NCI-H345 treated with DMSO at 0.1 percent for 48 hours (cell line): Measurements from ENCODE around the gene FAM76A.
A peak's percentile ranks its signal among the peaks of the same experiment; 100 is the strongest.

Experiments used
- DNase-seq: peaks from one replicate; lab custom pipeline; 2025; ENCODE audit not compliant: unreplicated experiment; lab: John Stamatoyannopoulos, UW

The FAM76A gene

GRCh38 chr1:27719286-27720251 lies 6.2 kb upstream of the FAM76A start:
- DNase-seq = no peak

GRCh38 chr1:27724961-27725373 lies 794 bp upstream of the FAM76A start:
- DNase-seq = peak; percentile 55

DNA sequence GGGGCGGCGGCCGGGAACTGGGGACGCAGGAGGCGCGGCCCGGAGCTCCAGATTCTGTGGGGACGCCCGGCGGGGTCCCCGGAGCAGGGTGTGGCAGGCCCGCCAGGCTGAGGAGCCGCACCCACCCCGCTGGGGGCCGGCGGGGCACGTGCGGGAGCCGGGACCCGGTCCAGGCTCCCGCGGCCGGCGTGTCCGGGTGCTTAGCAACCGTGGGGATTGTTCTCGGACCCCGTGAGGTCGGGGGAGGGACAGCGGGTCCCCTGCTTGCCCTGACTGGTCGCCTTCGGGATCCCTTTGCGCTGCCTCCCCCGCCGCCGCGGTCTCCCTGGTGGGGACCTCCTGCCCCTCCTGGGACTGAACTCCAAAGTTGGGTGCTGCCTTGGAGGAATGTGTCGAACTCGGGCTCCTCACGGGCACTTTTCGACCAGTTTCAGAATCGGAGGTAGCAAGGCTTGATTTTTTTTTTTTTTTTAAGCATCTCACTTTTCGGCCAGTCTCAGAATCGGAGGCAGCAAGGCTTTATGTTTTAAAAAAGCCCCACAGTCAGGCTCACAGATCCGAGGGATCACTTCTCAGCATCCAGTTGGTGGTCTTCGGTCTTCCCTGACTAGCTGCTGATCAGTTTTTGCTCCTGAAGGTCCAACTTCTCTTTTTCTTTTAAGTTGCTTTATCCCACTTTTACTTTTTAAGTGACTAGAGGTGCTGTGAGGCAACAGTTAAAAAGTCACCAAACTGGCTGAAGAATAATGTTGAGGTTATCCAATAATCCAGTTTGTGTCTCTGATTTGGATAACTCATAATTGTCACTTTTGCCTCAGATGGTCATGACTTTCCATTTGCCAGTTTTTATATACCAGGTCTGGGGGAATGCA lies 648 bp downstream of the FAM76A start:
- no peak for DNase-seq

DNA sequence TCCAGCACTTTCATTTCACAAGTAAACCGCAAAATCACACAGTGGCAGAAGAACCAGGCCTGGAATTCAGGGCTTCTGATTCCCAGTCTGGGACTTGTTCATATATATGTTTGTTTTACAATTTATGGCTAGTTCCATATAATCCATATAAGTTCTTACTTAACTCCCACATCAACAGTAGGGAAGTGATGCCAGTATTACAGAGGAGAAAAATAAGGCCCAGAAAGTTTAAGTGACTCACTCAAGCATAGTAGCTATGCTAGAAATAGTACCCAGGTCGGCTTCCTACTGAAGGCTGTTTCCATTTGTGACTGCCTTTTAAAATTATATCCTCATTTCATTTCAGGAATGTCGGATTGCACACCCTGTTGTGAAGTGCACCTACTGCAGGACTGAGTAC lies 1.4 kb downstream of the FAM76A start:
- DNase-seq = no peak

GRCh38 chr1:27736252-27736651 lies 10.5 kb downstream of the FAM76A start:
- DNase-seq = no peak

DNA sequence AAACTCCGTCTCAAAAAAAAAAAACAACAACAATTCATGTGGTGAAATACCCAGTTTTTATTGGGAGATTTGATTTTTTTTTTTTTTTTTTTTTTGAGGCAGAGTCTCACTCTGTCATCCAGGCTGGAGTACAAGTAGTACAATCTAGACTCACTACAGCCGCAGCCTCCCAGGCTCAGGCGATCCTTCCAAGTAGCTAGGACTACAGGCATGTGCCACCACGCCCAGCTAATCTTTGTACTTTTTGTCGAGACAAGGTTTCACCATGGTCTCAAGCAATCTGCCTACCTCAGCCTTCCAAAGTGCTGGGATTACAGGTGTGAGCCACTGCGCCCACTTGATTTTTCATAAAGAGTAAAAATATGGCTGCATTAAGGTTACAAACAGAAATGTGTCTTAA lies 15.4 kb downstream of the FAM76A start:
- no peak for DNase-seq

DNA sequence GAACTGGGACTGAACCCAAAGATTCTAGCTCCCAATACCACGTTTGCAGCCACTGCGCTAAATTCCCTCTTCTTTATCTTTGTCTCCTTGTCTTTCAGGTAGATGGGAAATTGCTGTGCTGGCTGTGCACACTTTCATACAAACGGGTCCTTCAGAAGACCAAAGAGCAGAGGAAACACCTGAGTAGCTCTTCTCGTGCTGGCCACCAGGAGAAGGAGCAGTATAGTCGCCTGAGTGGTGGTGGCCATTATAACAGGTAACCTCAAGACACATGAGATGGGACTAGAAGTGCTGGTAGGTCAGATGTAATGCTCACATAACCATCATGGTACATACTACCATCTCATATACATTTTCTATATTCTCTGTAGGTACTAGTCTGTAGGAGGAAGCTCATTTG lies 18.8 kb downstream of the FAM76A start:
- no peak for DNase-seq

- no peak for DNase-seq
Observed at GRCh38 chr1:27745466-27745865, 19.7 kb downstream of the FAM76A start.

- no peak for DNase-seq
Observed at GRCh38 chr1:27752360-27752759, 26.6 kb downstream of the FAM76A start.

GRCh38 chr1:27755286-27755685 lies 29.5 kb downstream of the FAM76A start:
- DNase-seq = no peak

DNA sequence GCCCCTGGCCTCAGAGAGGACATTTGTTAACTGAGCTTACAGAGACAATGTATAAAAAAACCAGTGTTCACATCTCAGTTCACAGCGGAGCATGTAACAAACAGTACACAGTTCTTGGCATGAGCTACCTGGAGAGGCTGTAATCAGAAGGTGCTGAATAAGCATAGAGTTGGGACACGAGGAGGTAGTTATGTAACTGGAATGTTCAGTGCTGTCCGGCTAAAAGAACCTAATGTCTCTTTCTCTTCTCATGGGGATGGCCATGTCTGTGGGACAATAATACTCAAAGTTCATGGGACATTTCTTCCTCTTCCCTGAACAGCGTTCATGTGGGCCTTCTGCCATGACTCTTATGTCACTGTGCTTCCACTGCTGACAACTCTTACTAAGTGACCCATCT lies 30.1 kb downstream of the FAM76A start:
- DNase-seq = no peak

DNA sequence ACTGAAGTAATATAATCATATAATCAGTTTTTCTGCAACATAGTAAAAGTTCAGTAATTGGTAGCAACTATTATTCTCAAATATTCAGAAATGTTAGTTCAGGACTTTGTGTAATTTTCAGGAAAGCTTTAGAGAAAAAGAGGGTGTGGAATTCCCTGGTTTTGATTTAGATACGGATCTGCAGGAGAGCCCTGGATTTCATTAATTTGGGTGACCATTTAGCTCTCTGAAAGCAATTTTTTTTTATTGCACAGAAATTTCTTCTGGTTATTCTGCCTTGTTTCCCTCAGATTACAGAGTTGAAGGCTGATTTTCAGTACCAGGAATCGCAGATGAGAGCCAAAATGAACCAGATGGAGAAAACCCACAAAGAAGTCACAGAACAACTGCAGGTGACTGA lies 33.5 kb downstream of the FAM76A start:
- DNase-seq = no peak

GRCh38 chr1:27760426-27760825 lies 34.7 kb downstream of the FAM76A start:
- DNase-seq = no peak

DNA sequence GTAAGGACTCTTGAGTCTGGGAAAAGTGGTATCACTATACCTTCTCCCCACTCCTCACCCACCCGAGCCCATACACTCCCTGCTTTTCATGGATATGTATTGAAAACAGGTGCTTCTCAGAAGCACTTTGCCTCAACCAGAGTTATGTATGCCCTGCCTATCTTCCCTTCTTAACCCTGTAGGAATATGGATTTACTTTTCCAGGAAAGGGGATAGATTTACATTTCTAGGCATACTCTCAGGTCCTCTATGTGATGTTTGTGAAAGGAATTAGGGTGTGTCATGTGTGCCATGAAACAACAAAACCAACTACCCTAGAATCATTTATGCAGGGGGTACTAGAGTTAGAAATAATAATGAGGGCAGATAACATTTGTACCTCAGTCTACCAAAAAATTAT lies 36.3 kb downstream of the FAM76A start:
- no peak for DNase-seq

DNA sequence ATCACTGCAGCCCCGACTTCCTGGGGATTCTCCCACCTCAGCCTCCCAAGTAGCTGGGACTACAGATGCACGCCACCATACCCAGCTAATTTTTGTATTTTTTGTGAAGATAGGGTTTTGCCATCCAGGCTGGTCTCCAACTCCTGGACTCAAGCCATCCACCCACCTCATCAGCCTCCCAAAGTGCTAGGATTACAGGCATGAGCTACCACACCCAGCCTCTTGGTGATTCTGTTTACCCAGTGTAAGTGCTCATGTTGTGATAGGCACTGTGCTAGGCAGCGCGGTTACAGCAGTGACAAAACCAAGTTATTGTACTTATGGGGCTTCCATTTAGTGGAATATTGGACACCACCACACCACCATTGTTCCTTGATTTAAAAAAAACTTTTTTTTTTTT lies 37.6 kb downstream of the FAM76A start:
- no peak for DNase-seq

GRCh38 chr1:27770293-27770830 lies 44.6 kb downstream of the FAM76A start:
- no peak for DNase-seq

DNA sequence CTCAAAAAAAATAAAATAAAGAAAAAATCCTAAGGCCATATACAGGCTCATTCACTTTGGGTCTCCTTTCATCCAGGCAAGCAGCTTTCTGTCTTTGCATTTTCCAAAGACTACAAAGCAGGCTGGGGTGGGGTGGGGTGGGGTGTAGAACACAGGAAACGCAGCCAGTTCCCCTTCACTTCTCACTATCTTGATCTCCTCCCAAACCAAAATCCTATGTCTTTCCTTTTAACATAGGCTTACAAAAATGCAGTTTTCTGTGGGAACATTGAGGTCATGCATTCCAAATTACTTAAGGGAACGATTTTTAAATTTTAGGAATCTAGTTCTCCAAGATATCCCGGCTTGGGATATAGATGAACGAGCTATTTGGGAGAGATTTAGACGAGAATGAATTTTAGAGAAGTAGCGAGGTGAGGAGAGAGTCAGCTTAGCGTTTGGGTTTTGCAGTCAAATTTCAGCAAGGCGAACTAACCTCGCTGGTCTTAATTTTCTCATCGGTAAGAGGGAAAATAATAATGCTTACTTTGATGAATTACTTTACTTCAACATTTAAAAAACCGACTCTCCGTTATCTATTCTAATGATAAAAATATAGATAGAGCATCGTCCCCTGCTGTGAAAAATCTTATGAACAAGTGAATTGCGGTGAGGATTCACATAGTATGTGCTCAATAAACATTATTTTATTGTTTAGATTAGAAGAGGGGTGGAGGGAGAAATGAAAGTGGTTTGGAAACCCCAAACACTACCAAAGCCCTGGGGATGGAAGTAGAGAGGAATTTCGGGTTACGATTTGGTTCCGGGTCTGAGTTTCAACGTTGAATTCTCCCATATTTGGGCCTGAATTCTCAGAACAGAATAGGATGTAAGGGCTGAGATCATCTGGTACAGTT lies 46.5 kb downstream of the FAM76A start:
- DNase-seq = no peak

GRCh38 chr1:27772932-27773825 lies 47.4 kb downstream of the FAM76A start, which contains the start of gene STX12:
STX12 (plus strand) TSS chr1:27773219; CDS start chr1:27773308, 89 bp downstream.
- DNase-seq = peak; percentile 96

DNA sequence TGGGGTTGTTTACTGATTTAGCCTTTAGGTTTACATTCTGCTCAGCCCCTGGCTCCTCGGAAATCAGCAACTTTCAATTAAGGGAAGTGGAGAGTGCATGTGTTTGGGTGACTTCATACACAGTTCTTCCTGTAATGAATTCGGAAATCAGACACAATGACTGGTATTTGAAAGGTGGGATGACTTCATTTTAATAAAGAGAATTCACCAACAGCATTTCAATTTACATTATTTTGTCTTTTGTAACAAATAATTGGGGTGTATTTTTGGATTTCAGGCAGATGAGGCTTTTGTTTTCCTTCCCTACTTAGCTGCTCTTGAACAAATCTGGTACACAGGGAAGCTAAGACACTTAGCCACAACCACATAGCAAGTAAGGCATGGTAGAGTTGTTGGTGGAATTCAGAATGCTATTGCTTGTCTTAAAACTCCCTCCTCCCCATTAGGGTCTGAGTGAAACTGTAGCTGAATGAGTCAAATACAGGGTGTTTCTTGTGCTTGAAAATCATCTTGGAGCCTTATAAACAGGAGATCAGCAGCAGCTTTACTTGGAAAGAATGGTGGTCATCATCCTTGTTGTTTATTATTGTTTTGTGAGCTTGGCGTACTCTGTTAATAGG lies 48.2 kb downstream of the FAM76A start:
- DNase-seq = no peak
